HG03439 (cell line): ENCODE data around the gene GMDS.

Source experiments
- ATAC-seq: cut with Tn5 transposase; IDR thresholded peaks from one replicate; pipeline ENCODE4 v1.9.1; 2021; ENCODE audit warnings: mild to moderate bottlenecking, moderate library complexity; ENCODE audit not compliant: unreplicated experiment

The GMDS gene

GRCh38 chr6:2209226-2209809, 36.1 kb downstream of the GMDS start:
- no peak for ATAC-seq

GRCh38 chr6:2208468-2208867, 36.9 kb downstream of the GMDS start:
- ATAC-seq, result no peak

GRCh38 chr6:2205396-2205795, 40.0 kb downstream of the GMDS start:
- no peak for ATAC-seq

- no peak for ATAC-seq
Measured at GRCh38 chr6:2204272-2204671, 41.1 kb downstream of the GMDS start.

GRCh38 chr6:2203264-2203663, 42.1 kb downstream of the GMDS start:
- no peak for ATAC-seq

GRCh38 chr6:2197984-2198383, 47.4 kb downstream of the GMDS start:
- no peak for ATAC-seq

- ATAC-seq, result no peak
Measured at GRCh38 chr6:2197177-2197671, 48.2 kb downstream of the GMDS start.

GRCh38 chr6:2196079-2196679, 49.2 kb downstream of the GMDS start:
- ATAC-seq, result no peak

- ATAC-seq, result no peak
Measured at GRCh38 chr6:2194643-2195042, 50.8 kb downstream of the GMDS start.

- no peak for ATAC-seq
Measured at GRCh38 chr6:2193931-2194330, 51.5 kb downstream of the GMDS start.

- ATAC-seq, result no peak
Measured at GRCh38 chr6:2192976-2193375, 52.4 kb downstream of the GMDS start.

- no peak for ATAC-seq
Measured at GRCh38 chr6:2191390-2191740, 54.0 kb downstream of the GMDS start.

GRCh38 chr6:2190661-2191389, 54.6 kb downstream of the GMDS start:
- ATAC-seq, result no peak

GRCh38 chr6:2188856-2189384, 56.5 kb downstream of the GMDS start:
- no peak for ATAC-seq

- no peak for ATAC-seq
Measured at GRCh38 chr6:2188397-2188796, 57.0 kb downstream of the GMDS start.

- ATAC-seq, result no peak
Measured at GRCh38 chr6:2187826-2188225, 57.6 kb downstream of the GMDS start.

- ATAC-seq, result no peak
Measured at GRCh38 chr6:2186516-2186915, 58.9 kb downstream of the GMDS start.

GRCh38 chr6:2185466-2185865, 59.9 kb downstream of the GMDS start:
- ATAC-seq, result no peak

- ATAC-seq, result no peak
Measured at GRCh38 chr6:2184700-2185455, 60.5 kb downstream of the GMDS start.

GRCh38 chr6:2183752-2184151, 61.7 kb downstream of the GMDS start:
- no peak for ATAC-seq

GRCh38 chr6:2183246-2183645, 62.2 kb downstream of the GMDS start:
- no peak for ATAC-seq
